ENCODE results near the gene PISD.

The PISD gene

GRCh38 chr22:31615940-31616314 is 46.1 kb downstream of the PISD start:
- no peak for TF ChIP-seq CTCF (IDR thresholded peaks at IDR 0.05; ENCODE audit: poor library complexity, severe bottlenecking)
- H3K36me3 ChIP-seq (ENCODE audit: low read depth): peaks cover 35% of the 10 kb centered on the region
- H3K27ac ChIP-seq (ENCODE audit: poor library complexity, severe bottlenecking): no peak overlapping the region
- no peaks in the 10 kb centered on the region for H3K4me1 ChIP-seq (ENCODE audit: insufficient read depth, poor library complexity, severe bottlenecking)
- ATAC-seq (ENCODE audit: low read depth) (no peak), DNase-seq (ENCODE audit: low spot score) (no peak)
- no peaks in the 10 kb centered on the region for H3K27me3 ChIP-seq (ENCODE audit: insufficient read depth, poor library complexity, severe bottlenecking)
- no peak overlapping the region for H3K4me3 ChIP-seq (ENCODE audit: severe bottlenecking)
- no peaks in the 10 kb centered on the region for H3K9me3 ChIP-seq (ENCODE audit: severe bottlenecking)

- no peak for TF ChIP-seq CTCF (IDR thresholded peaks at IDR 0.05; ENCODE audit: poor library complexity, severe bottlenecking)
- Histone ChIP-seq H3K9me3 (ENCODE audit: severe bottlenecking) (no peaks in the 10 kb centered on the region), H3K4me3 (ENCODE audit: severe bottlenecking) (no peak overlapping the region), H3K27ac (ENCODE audit: poor library complexity, severe bottlenecking) (no peak overlapping the region), H3K4me1 (ENCODE audit: insufficient read depth, poor library complexity, severe bottlenecking) (no peaks in the 10 kb centered on the region), H3K27me3 (ENCODE audit: insufficient read depth, poor library complexity, severe bottlenecking) (no peaks in the 10 kb centered on the region), H3K36me3 (ENCODE audit: low read depth) (peaks cover 32% of the 10 kb centered on the region)
- ATAC-seq (ENCODE audit: low read depth) (no peak), DNase-seq (ENCODE audit: low spot score) (no peak)
Measured at GRCh38 chr22:31615491-31615860, 46.5 kb downstream of the PISD start.

GRCh38 chr22:31614781-31615490 is 47.1 kb downstream of the PISD start:
- no peak for TF ChIP-seq CTCF (IDR thresholded peaks at IDR 0.05; ENCODE audit: poor library complexity, severe bottlenecking)
- DNase-seq (ENCODE audit: low spot score) (no peak), ATAC-seq (ENCODE audit: low read depth) (no peak)
- no peaks in the 10 kb centered on the region for H3K9me3 ChIP-seq (ENCODE audit: severe bottlenecking)
- H3K27ac ChIP-seq (ENCODE audit: poor library complexity, severe bottlenecking): no peak overlapping the region
- no peaks in the 10 kb centered on the region for H3K27me3 ChIP-seq (ENCODE audit: insufficient read depth, poor library complexity, severe bottlenecking)
- peaks cover 26% of the 10 kb centered on the region for H3K36me3 ChIP-seq (ENCODE audit: low read depth)
- H3K4me3 ChIP-seq (ENCODE audit: severe bottlenecking): no peak overlapping the region
- H3K4me1 ChIP-seq (ENCODE audit: insufficient read depth, poor library complexity, severe bottlenecking): no peaks in the 10 kb centered on the region

GRCh38 chr22:31613904-31614296 is 48.1 kb downstream of the PISD start:
- DNase-seq (ENCODE audit: low spot score) (no peak), ATAC-seq (ENCODE audit: low read depth) (no peak)
- H3K36me3 ChIP-seq (ENCODE audit: low read depth): peaks cover 16% of the 10 kb centered on the region
- H3K27ac ChIP-seq (ENCODE audit: poor library complexity, severe bottlenecking): no peak overlapping the region
- TF ChIP-seq CTCF (IDR thresholded peaks at IDR 0.05; ENCODE audit: poor library complexity, severe bottlenecking): no peak
- no peaks in the 10 kb centered on the region for H3K9me3 ChIP-seq (ENCODE audit: severe bottlenecking)
- H3K4me3 ChIP-seq (ENCODE audit: severe bottlenecking): no peak overlapping the region
- no peaks in the 10 kb centered on the region for H3K27me3 ChIP-seq (ENCODE audit: insufficient read depth, poor library complexity, severe bottlenecking)
- no peaks in the 10 kb centered on the region for H3K4me1 ChIP-seq (ENCODE audit: insufficient read depth, poor library complexity, severe bottlenecking)

- Histone ChIP-seq H3K27ac (ENCODE audit: poor library complexity, severe bottlenecking) (no peak overlapping the region), H3K4me3 (ENCODE audit: severe bottlenecking) (no peak overlapping the region), H3K36me3 (ENCODE audit: low read depth) (peaks cover 11% of the 10 kb centered on the region)
Measured at GRCh38 chr22:31613286-31613903, 48.6 kb downstream of the PISD start.

More at GRCh38 chr22:31613286-31613903, 48.6 kb downstream of the PISD start:
- DNase-seq (ENCODE audit: low spot score) (peak; percentile 47), ATAC-seq (ENCODE audit: low read depth) (no peak)
- H3K27me3 ChIP-seq (ENCODE audit: insufficient read depth, poor library complexity, severe bottlenecking): no peaks in the 10 kb centered on the region
- TF ChIP-seq CTCF (IDR thresholded peaks at IDR 0.05; ENCODE audit: poor library complexity, severe bottlenecking): no peak
- no peaks in the 10 kb centered on the region for H3K4me1 ChIP-seq (ENCODE audit: insufficient read depth, poor library complexity, severe bottlenecking)
- no peaks in the 10 kb centered on the region for H3K9me3 ChIP-seq (ENCODE audit: severe bottlenecking)
